ENCODE measurements around the gene ACSL4. TPM values are rescaled to one million over a fixed set of nuclear protein-coding genes. Genes with fewer than 3 reads are reported as not detected.

ACSL4 gene
- polyA plus RNA-seq, 3 donors = 17.9 to 40.9 (median 31.2) TPM

- peaks cover 14 to 19% of the 10 kb centered on the region in 2 donors for H3K4me1 ChIP-seq (ENCODE audit: control insufficient read depth in 1 of 2, insufficient read depth in 2 of 2, low read length in 2 of 2)
- no peaks in the 10 kb centered on the region for H3K27me3 ChIP-seq (ENCODE audit: control insufficient read depth in 2 of 2, insufficient read depth in 2 of 2, low read length in 2 of 2)
- intact Hi-C loops (cut with micrococcal nuclease) = no loop called here
- H3K9me3 Mint-ChIP-seq = peaks cover 0 to 3% (median 1%) of the 10 kb centered on the region in 7 donors
- H3K27me3 Mint-ChIP-seq (ENCODE audit: low read depth in 3 of 3) = peaks cover 0 to 9% (median 0%) of the 10 kb centered on the region in 3 donors
- H3K36me3 ChIP-seq (replicated peaks in 1 of 2; ENCODE audit: control insufficient read depth in 1 of 2, insufficient read depth in 2 of 2, low read length in 2 of 2) = no peaks in the 10 kb centered on the region
- peak within 1 kb of the TSS; percentile 42 to 59 for H3K4me3 Mint-ChIP-seq
- DNase-seq = peak in 2 of 3 donors; percentile 4 to 24
- H4K20me1 ChIP-seq (ENCODE audit: insufficient read depth, low read length) = no peaks in the 10 kb centered on the region
- H2AFZ ChIP-seq (ENCODE audit: insufficient read depth, low read depth, low read length, poor library complexity, severe bottlenecking) = peak within 1 kb of the TSS; percentile 35
- peaks cover 37% of the 10 kb centered on the region for H3K4me1 Mint-ChIP-seq
- peak within 1 kb of the TSS; percentile 60 for H3K4me2 ChIP-seq (replicated peaks; ENCODE audit: extremely low read depth, low read length, poor library complexity, severe bottlenecking)
- 10% methylated on average over 21 of the region's 79 CpGs for WGBS (ENCODE audit: insufficient coverage)
- no peak within 1 kb of the TSS for H3K27ac ChIP-seq (ENCODE audit: low read depth in 1 of 2, low read length in 2 of 2)
- H3K27ac Mint-ChIP-seq = peak within 1 kb of the TSS in 1 of 7 donors; percentile 73
- H3K9ac ChIP-seq (ENCODE audit: insufficient read depth, low read length, poor library complexity, severe bottlenecking) = peak within 1 kb of the TSS; percentile 8
- H3K36me3 Mint-ChIP-seq = peaks cover 0 to 5% of the 10 kb centered on the region in 2 donors
- TF ChIP-seq CTCF (IDR thresholded peaks at IDR 0.05) = no peak
- H3K79me2 ChIP-seq (ENCODE audit: insufficient read depth, low read length) = no peaks in the 10 kb centered on the region
- peak within 1 kb of the TSS; percentile 5 to 51 (median 23) for H3K4me3 ChIP-seq (replicated peaks in 1 of 3; ENCODE audit: low read depth in 2 of 3, low read length in 3 of 3)
- no peaks in the 10 kb centered on the region for H3K9me3 ChIP-seq (replicated peaks in 1 of 2; ENCODE audit: control insufficient read depth in 1 of 2, insufficient read depth in 1 of 2, low read length in 2 of 2)
Observed at GRCh38 chrX:109624641-109625616, 108.1 kb downstream of the ACSL4 start, which contains the start of gene KCNE5. TSS of gene KCNE5 (minus strand) at chrX:109625172. CDS start at chrX:109625020, 152 bp downstream.

- H3K4me1 ChIP-seq (ENCODE audit: control insufficient read depth in 1 of 2, insufficient read depth in 2 of 2, low read length in 2 of 2) = peaks cover 23 to 28% of the 10 kb centered on the region in 2 donors
- H3K79me2 ChIP-seq (ENCODE audit: insufficient read depth, low read length) = no peaks in the 10 kb centered on the region
- H2AFZ ChIP-seq (ENCODE audit: insufficient read depth, low read depth, low read length, poor library complexity, severe bottlenecking) = no peak overlapping the region
- WGBS (ENCODE audit: insufficient coverage) = 29% methylated on average over 3 of the region's 8 CpGs
- no peak for DNase-seq
- no peaks in the 10 kb centered on the region for H3K27me3 ChIP-seq (ENCODE audit: control insufficient read depth in 2 of 2, insufficient read depth in 2 of 2, low read length in 2 of 2)
- H3K9ac ChIP-seq (ENCODE audit: insufficient read depth, low read length, poor library complexity, severe bottlenecking) = no peak overlapping the region
- TF ChIP-seq CTCF (IDR thresholded peaks at IDR 0.05) = no peak
- H3K4me2 ChIP-seq (replicated peaks; ENCODE audit: extremely low read depth, low read length, poor library complexity, severe bottlenecking) = peak overlapping the region; percentile 60
- Mint-ChIP-seq H3K4me1 (peaks cover 46% of the 10 kb centered on the region), H3K9me3 (peaks cover 0 to 3% (median 1%) of the 10 kb centered on the region in 7 donors), H3K4me3 (peak overlapping the region in 1 of 2 donors; percentile 15), H3K27ac (peak overlapping the region in 1 of 7 donors; percentile 73), H3K27me3 (ENCODE audit: low read depth in 3 of 3) (peaks cover 0 to 9% (median 0%) of the 10 kb centered on the region in 3 donors), H3K36me3 (peaks cover 0 to 5% of the 10 kb centered on the region in 2 donors)
- no peaks in the 10 kb centered on the region for H3K36me3 ChIP-seq (replicated peaks in 1 of 2; ENCODE audit: control insufficient read depth in 1 of 2, insufficient read depth in 2 of 2, low read length in 2 of 2)
- intact Hi-C loops (cut with micrococcal nuclease) = no loop called here
- no peaks in the 10 kb centered on the region for H3K9me3 ChIP-seq (replicated peaks in 1 of 2; ENCODE audit: control insufficient read depth in 1 of 2, insufficient read depth in 1 of 2, low read length in 2 of 2)
- no peak overlapping the region for H3K27ac ChIP-seq (ENCODE audit: low read depth in 1 of 2, low read length in 2 of 2)
- no peak overlapping the region for H3K4me3 ChIP-seq (replicated peaks in 1 of 3; ENCODE audit: low read depth in 2 of 3, low read length in 3 of 3)
- no peaks in the 10 kb centered on the region for H4K20me1 ChIP-seq (ENCODE audit: insufficient read depth, low read length)
Observed at GRCh38 chrX:109623997-109624396, 109.1 kb downstream of the ACSL4 start.

Measured in CD14-positive monocyte (primary cell).